Activated naive CD4-positive, alpha-beta T cell treated with Interleukin-2 at 50 U/mL for 16 hours (primary cell): ENCODE results near the gene MAP3K12.
"Not testable (repeated sequence)": the region's sequence is repeated elsewhere in the genome, so short reads cannot be mapped to it uniquely, and the experiment has no call there.

Experiments
- DNase-seq: peaks from one replicate; pipeline ENCODE4 v3.0.0-alpha.2; 2020

MAP3K12 gene

DNA sequence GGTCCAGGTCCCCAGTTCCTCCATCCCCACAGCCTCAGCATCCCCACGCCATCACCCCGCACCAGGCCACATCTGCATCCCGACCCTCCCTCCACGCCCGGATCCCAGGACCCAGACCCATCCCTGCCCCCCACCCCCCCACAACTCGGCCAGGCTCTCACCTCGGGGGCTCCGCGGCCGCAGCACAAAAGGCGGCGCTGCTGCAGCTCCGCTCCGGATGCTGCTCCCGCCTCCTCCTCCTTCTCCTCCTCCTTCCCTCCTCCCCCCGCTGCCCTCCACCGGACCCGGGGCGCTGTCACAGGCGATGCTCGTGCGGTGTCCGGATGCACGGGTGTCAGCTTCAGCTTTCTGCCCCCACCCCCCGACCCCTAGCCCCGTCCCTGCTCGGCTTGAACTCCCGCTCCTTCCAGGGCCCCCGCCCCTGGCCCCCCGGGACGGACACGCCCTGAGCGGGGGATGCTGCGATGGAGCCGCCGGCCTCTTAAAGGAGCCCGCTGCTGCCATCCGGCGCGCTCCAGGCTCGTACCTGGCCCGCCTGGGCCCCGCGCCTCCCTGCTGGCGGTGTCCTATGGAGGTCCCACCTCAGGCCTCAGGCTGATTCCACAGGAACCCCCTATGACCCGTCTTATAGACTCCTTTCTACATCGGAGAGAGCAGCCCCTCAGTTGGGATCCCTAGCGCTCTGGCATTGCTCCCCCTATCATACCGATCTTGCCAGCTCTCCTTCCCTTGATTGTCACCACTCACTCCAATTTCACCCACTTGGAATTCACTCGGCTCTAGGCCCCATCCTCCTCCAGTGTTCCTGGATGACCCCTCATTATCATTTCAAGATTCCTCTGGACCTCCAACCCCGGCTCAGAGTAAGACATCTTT, at the start of gene MAP3K12:
TSS of gene MAP3K12 (minus strand) at position 193 of the 876 bp plus-strand sequence. CDS start 12,067 bp downstream, outside the sequence.
- peak; percentile 62 for DNase-seq

DNA sequence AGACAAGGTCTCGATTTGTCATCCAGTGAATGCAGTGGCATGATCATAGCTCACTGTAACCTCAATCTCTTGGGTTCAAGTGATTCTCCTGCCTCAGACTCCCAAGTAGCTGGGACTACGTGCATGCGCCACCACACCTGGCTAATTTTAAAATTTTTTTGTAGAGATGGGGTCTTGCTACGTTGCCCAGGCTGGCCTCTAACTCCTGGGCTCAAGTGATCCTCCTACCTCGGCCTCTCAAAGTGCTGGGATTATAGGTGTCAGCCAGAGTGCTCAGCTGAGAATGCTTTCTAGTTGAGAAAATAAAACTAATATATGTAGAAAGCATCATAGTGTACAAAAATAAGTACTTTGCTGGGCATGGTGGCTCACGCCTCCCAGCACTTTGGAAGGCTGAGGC, 49.1 kb upstream of the MAP3K12 start:
- DNase-seq, result not testable (repeated sequence)

GRCh38 chr12:53543539-53543938, 44.3 kb upstream of the MAP3K12 start:
- peak; percentile 50 for DNase-seq

GRCh38 chr12:53539526-53539925, 40.3 kb upstream of the MAP3K12 start:
- no peak for DNase-seq

DNA sequence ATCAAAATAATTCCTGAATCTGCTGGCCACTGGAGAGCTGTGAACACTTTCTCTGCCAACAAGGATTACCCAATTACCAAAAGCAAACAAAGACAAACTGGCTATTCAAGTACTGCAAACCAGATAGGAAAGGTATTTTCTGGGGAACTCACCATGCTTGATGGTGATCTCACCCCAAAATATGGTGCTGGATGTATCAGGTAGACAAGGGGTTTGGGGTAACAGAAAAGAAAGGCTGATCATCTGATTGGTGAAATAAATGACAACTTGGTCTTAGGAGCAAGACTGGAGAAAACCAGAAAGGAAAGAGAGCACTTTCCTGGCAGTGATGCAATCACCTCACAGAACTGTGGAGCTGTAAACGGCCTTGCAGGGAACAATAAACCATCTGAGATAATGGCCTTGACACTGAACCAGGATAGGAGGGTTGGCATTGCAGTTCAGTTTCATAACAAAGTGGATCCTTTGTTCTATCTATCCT, 39.0 kb upstream of the MAP3K12 start:
- DNase-seq, result no peak

DNA sequence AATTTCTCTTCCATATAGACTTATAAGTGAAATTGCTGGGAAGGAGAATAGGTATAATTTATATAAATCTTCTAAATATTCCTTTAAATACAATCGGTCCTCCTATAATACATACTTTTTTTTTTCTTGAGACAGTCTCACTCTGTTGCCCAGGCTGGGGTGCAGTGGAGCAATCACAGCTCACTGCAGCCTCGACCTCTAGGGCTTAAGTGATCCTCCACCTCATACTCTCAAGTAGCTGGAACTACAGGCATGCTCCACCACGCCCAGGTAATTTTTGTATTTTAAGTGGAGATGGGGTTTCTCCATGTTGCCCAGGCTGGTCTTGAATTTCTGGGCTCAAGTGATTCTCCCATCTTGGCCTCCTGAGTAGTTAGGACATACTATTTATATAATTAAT, 37.7 kb upstream of the MAP3K12 start:
- no peak for DNase-seq

GRCh38 chr12:53533471-53533870, 34.2 kb upstream of the MAP3K12 start:
- no peak for DNase-seq

DNA sequence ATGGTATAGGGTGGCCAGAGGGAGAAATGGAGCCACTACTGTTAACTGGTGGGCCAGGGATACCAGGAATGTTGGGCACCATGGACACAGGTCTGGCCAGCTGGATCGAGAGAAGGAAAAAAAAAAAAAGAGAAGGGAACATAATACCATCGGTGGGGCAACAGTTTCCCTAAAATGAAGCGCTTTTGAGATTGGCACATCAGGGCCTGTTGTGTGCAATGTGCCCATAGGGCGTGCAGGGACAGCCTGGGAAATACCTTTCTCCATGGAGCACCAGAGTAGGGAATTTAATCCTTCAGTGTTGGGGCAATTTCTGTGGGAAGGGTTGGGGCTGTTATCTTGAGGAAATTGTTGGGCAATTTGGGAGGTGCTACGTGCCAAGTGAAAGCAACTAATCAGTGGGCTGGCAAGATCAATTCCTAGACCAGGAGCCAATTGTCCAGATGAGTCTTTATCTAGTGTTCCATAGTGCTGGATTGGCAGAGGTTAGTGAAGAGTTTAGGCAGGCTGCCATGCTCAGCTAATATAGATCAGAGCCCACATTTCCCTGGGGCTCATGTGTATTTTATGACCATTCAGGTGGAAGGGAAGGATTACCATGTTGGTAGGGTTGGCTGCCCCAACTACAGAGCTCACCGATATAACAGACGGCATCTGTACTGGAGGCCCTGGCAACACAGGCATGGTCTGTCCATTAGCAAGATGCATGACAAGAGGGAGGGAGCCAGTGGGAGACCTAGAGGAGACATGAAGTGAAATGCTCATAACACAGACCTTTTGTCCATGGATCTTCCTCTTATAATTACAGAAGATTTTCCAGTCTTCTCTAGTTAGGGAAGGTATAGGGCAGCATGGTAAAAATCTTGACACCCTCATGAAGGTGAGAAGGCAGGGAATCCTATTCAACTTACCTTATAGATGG, 33.5 kb upstream of the MAP3K12 start:
- DNase-seq, result no peak

- DNase-seq, result no peak
Observed at GRCh38 chr12:53532021-53532420, 32.8 kb upstream of the MAP3K12 start.

DNA sequence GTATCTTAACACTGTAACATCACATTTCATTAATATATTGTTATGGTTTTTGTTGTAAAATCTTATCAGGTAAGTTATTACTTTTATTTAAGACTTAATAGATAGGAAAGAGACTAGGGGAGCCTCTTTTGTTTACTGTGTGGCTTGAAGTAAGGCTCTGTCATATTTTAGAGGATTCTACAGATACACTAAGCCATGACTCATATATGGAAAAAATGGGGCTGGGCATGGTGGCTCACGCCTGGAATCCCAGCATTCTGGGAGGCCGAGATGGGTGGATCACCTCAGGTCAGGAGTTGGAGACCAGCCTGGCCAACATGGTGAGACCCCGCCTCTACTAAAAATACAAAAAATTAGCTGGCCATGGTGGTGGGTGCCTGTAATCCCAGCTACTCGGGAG, 31.7 kb upstream of the MAP3K12 start:
- no peak for DNase-seq

DNA sequence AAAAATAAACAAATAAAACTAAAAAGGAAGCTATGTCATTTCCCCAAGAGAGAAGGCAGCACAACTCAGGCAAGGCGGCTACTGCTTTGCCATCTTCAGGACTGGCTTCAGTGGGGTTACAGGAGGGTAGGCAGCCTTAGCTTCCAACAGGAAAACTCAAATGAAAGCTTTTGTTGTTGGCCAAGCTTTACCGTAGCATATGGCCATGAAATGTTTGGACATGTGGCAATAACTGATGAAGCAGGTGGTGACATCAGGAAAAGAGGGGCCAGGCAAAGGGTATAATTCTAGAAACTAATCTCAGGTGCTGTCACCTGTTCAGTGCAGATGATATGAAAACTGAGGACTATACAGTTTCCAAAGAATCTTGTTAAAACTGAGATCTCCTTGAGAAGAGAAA, 30.8 kb upstream of the MAP3K12 start:
- no peak for DNase-seq

DNA sequence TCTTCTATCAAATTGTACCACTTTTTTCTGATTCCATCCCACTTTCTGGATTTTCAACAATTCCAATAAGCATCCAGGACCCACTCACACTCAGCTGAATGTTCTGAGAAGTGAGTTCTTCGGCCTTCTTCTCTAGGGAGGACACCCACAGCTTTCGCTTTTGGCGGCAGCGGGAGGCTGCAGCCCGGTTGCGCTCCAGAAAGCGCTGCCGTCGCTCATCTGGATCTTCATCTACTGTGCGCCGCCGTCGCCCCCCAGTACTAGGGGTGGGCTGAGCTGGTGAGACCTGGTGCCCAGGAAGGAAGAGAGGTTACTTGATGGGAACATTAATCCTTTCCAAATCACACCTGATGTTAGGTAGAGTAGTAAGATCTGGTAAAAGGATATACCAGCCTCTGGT, 25.2 kb upstream of the MAP3K12 start:
- no peak for DNase-seq

DNA sequence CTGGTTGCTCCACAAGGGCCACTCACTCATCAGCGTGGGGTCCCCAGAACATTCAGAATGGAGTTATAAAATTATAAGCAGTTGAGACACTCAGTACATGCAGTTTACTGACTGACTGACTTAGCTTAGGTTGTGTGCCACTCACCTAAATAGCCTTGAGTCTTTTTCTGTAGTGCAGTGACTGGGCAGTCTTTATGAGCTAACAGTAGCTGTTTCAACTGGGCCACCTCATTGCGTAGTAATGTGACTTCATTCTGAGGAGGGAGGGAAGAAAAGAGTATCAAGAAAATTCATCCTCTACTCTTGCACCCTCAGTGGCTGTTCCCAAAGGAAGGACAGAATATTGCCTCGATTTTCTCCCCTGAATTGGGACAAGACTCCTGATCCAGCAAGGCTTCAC, 23.9 kb upstream of the MAP3K12 start:
- DNase-seq, result no peak

DNA sequence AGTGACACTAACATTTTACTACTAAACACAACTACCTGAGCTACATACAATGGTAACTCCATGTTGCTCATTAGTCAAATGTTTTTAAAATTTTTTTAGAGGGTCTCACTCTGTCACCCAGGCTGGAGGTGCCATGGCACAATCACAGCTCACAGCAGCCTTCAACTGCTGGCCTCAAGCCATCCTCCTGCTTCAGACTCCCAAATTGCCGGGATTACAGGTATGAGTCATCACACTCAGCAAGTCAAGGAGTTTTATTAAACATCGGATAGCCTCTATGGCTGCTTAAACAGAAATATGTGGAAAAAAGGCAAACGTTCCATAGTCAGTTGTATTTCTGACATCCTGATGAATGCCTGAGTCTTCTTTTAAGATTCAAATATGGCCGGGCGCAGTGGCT, 19.1 kb upstream of the MAP3K12 start:
- no peak for DNase-seq

GRCh38 chr12:53516758-53517455, 17.6 kb upstream of the MAP3K12 start:
- no peak for DNase-seq

- DNase-seq, result no peak
Observed at GRCh38 chr12:53515291-53515680, 16.0 kb upstream of the MAP3K12 start.

DNA sequence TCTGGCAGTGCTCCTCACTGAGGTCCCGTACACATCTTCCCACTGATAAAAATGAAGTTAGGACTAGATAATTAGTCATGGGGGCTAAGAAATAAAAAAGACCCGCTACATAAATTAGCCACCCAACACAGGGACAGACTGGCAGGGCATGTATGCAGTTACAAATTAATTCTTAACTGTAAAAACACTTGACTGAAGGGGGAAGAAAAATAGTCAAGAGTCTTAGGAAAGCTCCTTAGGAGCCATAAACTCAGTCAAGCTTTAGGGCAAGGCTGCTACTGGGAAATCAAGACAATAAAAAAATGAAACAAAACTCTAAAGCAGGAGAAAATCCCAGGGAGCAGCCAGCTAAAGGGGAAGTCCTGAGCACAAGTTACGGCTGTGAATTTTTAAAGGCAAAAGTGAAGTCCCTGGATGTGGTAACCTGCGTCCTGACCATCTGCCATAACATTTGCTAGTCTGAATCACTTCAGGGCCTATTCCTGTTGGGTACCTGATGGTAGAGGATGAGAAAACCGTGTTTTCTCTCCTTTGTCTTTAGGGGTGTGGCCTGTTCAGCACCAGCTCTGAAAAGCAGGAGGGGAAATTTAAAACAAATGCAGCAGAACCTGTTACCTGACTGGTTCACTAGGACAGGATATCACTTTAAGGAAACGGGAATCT, 15.5 kb upstream of the MAP3K12 start:
- no peak for DNase-seq

- no peak for DNase-seq
Observed at GRCh38 chr12:53513712-53514410, 14.6 kb upstream of the MAP3K12 start.

DNA sequence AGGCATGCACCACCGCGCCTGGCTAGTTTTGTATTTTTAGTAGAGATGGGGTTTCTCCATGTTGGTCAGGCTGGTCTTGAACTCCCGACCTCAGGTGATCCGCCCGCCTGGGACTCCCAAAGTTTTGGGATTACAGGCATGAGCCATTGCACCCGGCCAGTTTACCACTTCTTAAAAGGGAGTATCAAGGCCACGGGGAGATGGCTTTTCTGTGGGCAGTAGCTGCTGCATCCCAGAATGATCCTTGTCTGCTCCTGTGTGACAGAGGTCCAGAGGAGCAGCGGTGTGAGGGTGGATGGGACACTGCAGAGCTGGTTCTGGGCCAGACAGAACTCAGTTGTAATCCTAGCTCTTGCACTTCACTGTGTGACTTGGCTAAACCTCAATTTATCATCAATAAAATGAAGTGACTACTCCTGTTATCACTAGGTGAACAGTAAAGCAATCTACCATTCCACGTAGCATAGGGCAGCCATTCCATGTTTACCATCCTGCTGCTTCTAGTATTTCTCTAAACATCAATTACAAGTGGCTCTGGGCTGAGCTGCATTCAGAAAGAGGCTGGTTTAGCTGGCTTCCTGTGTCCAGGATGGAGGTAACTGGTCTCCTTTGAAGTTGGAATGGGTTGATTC, 11.0 kb upstream of the MAP3K12 start:
- no peak for DNase-seq

GRCh38 chr12:53508534-53509170, 9.4 kb upstream of the MAP3K12 start:
- DNase-seq, result peak; percentile 85

DNA sequence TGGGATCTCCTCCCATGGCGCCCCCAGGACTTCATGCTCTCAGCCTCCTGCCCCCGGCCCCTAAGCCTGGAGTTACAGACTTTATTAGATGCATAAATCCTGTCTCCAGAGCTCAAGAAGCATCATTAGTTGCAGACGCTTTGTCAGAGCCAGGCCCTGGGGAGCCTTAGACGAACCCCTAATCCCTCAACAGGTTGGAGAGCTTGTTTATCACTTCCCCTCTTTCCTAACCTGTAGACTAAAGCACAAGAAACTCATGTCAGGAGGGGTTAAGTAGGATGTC, 8.3 kb upstream of the MAP3K12 start:
- no peak for DNase-seq
